Retinal pigment epithelial cell (primary cell): ENCODE measurements around the gene NUDCD3.

Experiments
- DNase-seq: peaks from one replicate; pipeline ENCODE4 v3.0.0-alpha.2; 2010; ENCODE audit warnings: low read depth
- H3K4me3 ChIP-seq: 2 replicates; pipeline ENCODE4 v1.5.1; 2011; ENCODE audit warnings: mild to moderate bottlenecking, low read length, control low read depth, moderate library complexity
- CTCF ChIP-seq: conservative IDR thresholded peaks from 2 replicates; pipeline ENCODE4 v1.5.1; 2011; ENCODE audit warnings: low read depth, low read length, control low read depth, inconsistent platforms

NUDCD3 gene

GRCh38 chr7:44470135-44470479 lies 20.4 kb downstream of the NUDCD3 start:
- no peak overlapping the region for H3K4me3 ChIP-seq
- no peak for DNase-seq
- no peak for TF ChIP-seq CTCF

GRCh38 chr7:44469461-44470134 lies 20.9 kb downstream of the NUDCD3 start:
- no peak for TF ChIP-seq CTCF
- DNase-seq, result no peak
- no peak overlapping the region for H3K4me3 ChIP-seq

GRCh38 chr7:44467217-44467548 lies 23.3 kb downstream of the NUDCD3 start:
- DNase-seq, result no peak
- TF ChIP-seq CTCF, result no peak
- H3K4me3 ChIP-seq, result no peak overlapping the region

- TF ChIP-seq CTCF, result no peak
- no peak overlapping the region for H3K4me3 ChIP-seq
- DNase-seq, result no peak
Observed at GRCh38 chr7:44466300-44467216, 23.9 kb downstream of the NUDCD3 start.

- no peak for DNase-seq
- H3K4me3 ChIP-seq, result no peak overlapping the region
- TF ChIP-seq CTCF, result no peak
Observed at GRCh38 chr7:44465490-44465889, 25.0 kb downstream of the NUDCD3 start.

GRCh38 chr7:44463169-44463808 lies 27.2 kb downstream of the NUDCD3 start:
- peak; percentile 44 for TF ChIP-seq CTCF
- no peak for DNase-seq
- no peak overlapping the region for H3K4me3 ChIP-seq
